Measurements from ENCODE around the gene MRPS34. TPM values are rescaled to one million over a fixed set of nuclear protein-coding genes. Genes with fewer than 3 reads are reported as not detected.

The MRPS34 gene
- total RNA-seq, 1 experiment from 2014 or later, result 109 TPM

DNA sequence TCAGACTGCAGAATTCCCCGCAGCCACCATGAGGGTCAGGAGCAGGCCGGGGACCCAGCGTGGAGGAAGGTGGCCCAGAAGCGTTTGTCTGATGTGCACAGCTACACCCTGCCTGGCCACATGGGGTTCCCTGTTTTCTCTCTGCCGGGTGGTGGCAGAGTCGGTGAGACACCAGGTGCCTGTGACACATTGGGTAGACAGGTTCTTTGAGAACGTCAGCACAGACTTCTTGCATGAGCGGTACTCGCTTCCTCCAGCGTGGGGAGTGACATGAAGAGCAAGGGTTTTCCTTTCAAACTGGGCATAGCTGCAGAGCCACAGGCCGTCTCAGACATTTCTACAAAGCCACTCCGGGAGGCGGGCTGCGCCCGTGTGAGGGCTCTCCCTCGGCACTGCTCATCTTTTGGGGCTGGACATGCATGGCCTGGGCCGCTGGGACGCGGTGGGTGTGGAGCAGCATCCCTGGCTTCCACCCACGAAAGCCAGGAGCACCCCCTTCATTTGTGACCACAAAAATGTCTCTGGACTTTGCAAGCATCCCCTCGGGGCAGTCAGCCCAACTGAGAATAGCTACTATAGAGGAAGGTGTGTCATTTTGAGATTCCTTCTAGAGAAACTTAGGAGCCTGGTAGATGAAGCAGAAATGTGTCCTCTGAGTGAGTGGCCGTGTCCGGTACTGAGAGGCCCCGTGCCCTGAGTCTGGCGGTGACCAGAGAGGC, 27.6 kb downstream of the MRPS34 start:
- H3K27me3 ChIP-seq (replicated peaks; ENCODE audit: control insufficient read depth, insufficient read depth, low read length), result no peaks in the 10 kb centered on the region
- no peaks in the 10 kb centered on the region for H3K4me1 ChIP-seq
- TF ChIP-seq, protein P1, sequence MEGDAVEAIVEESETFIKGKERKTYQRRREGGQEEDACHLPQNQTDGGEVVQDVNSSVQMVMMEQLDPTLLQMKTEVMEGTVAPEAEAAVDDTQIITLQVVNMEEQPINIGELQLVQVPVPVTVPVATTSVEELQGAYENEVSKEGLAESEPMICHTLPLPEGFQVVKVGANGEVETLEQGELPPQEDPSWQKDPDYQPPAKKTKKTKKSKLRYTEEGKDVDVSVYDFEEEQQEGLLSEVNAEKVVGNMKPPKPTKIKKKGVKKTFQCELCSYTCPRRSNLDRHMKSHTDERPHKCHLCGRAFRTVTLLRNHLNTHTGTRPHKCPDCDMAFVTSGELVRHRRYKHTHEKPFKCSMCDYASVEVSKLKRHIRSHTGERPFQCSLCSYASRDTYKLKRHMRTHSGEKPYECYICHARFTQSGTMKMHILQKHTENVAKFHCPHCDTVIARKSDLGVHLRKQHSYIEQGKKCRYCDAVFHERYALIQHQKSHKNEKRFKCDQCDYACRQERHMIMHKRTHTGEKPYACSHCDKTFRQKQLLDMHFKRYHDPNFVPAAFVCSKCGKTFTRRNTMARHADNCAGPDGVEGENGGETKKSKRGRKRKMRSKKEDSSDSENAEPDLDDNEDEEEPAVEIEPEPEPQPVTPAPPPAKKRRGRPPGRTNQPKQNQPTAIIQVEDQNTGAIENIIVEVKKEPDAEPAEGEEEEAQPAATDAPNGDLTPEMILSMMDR (IDR thresholded peaks at IDR 0.05; ENCODE audit: insufficient read depth in 1 of 2, low read depth in 1 of 2, low read length in 1 of 2, severe bottlenecking in 1 of 2, unreplicated experiment in 1 of 2), result no peak
- no peaks in the 10 kb centered on the region for H3K9me3 ChIP-seq
- BruUV-seq (replicated peaks), result no TSS peak
- CTCF ChIA-PET, result no interaction called here
- no peaks in the 10 kb centered on the region for H3K27me3 Mint-ChIP-seq (ENCODE audit: insufficient read depth, unreplicated experiment)
- H3K9me3 Mint-ChIP-seq (ENCODE audit: unreplicated experiment), result no peaks in the 10 kb centered on the region
- H3K36me3 ChIP-seq (ENCODE audit: control insufficient read depth, insufficient read depth, low read length), result no peaks in the 10 kb centered on the region
- no peaks in the 10 kb centered on the region for H3K4me1 Mint-ChIP-seq (ENCODE audit: low read depth, unreplicated experiment)
- no peak overlapping the region for H3K4me3 ChIP-seq (ENCODE audit: low read depth, low read length)
- no peak overlapping the region for H3K27ac Mint-ChIP-seq (ENCODE audit: unreplicated experiment)
- POLR2A ChIA-PET, result no interaction called here
- DNase-seq, result no peak
- intact Hi-C loops (cut with micrococcal nuclease; ENCODE audit: unreplicated experiment), result no loop called here
- peaks cover 19% of the 10 kb centered on the region for H3K36me3 Mint-ChIP-seq (ENCODE audit: insufficient read depth, unreplicated experiment)
- no peak overlapping the region for H3K4me3 Mint-ChIP-seq (ENCODE audit: unreplicated experiment)

DNA sequence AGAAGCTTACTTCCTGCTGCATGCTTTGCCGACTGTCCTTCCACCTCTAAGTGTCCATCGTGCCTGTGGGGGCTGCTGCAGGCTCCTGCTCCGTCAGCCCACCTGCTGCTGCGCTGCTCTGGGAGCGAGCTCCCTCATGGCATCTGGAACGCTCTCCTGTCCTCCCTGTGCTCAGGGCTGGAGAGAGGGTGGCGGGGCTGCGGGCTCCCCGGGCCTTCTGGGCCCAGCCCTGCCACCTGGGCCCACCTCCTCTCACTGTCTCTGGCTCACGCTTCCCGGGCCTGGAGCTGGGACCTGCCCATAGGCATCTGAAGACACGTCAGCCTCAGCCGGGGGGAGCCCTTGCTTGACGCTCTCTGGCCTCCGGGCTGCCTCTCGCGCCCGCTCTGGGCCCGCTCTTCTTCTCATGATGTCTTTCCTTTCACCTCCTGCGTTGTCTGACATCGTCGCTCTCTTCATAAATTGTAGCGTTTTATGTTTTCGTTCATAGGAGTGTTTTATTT, 28.5 kb downstream of the MRPS34 start:
- TF ChIP-seq, protein P1 (IDR thresholded peaks at IDR 0.05; ENCODE audit: insufficient read depth in 1 of 2, low read depth in 1 of 2, low read length in 1 of 2, severe bottlenecking in 1 of 2, unreplicated experiment in 1 of 2), result no peak
- CTCF ChIA-PET, result no interaction called here
- H3K4me1 ChIP-seq, result no peaks in the 10 kb centered on the region
- H3K4me1 Mint-ChIP-seq (ENCODE audit: low read depth, unreplicated experiment), result no peaks in the 10 kb centered on the region
- POLR2A ChIA-PET, result no interaction called here
- no peak overlapping the region for H3K27ac Mint-ChIP-seq (ENCODE audit: unreplicated experiment)
- no TSS peak for BruUV-seq (replicated peaks)
- no peaks in the 10 kb centered on the region for H3K27me3 ChIP-seq (replicated peaks; ENCODE audit: control insufficient read depth, insufficient read depth, low read length)
- H3K27me3 Mint-ChIP-seq (ENCODE audit: insufficient read depth, unreplicated experiment), result no peaks in the 10 kb centered on the region
- no peak for DNase-seq
- H3K9me3 ChIP-seq, result no peaks in the 10 kb centered on the region
- intact Hi-C loops (cut with micrococcal nuclease; ENCODE audit: unreplicated experiment), result no loop called here
- peaks cover 18% of the 10 kb centered on the region for H3K36me3 Mint-ChIP-seq (ENCODE audit: insufficient read depth, unreplicated experiment)
- H3K4me3 ChIP-seq (ENCODE audit: low read depth, low read length), result no peak overlapping the region
- H3K9me3 Mint-ChIP-seq (ENCODE audit: unreplicated experiment), result no peaks in the 10 kb centered on the region
- no peaks in the 10 kb centered on the region for H3K36me3 ChIP-seq (ENCODE audit: control insufficient read depth, insufficient read depth, low read length)
- H3K4me3 Mint-ChIP-seq (ENCODE audit: unreplicated experiment), result no peak overlapping the region

DNA sequence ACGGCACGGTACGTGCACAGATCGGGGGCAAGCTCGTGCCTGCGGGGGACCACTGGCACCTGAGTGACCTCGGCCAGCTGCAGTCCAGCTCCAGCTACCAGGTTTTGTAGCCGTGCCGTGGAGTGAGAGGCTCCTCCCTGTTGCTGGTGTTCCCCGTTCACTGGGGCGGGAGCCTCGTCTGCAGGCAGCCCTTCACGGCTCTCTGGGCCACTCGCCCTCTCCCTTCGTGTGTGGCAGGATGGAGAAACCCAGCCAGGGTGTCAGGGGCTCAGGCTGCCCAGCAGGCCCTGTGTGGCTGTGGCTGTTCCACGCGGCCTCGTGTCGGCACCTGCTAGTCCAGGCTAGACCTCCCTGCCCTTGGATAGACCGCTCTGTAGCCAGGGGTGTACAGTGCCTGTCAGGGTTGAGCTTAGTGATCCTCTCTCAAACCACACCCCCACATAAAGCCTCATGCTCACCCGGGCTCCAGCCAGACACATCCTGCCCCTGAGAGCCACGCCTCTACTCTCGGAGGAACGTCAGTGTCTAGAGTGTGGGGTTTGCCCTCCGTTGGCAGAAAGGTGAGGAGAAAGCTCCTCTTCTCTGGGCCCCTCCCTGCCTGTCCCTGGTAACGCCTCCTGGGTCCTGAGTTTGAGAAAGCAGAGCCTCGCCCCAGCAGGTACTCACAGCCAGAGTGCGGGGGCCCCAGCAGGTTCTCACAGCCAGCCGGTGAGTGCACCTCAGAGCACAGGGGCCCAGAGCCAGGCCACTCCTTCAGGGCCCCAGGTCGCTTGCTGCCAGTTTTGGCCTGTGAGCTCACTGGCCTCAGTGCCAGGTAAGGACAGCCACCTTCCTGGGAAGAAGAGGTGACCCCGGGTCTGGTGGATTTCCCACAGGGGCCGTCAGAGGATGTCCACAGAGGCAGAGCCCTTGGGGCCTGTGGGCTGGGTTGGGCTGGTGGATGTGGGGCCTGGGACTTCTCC, 29.3 kb downstream of the MRPS34 start:
- H3K27ac Mint-ChIP-seq (ENCODE audit: unreplicated experiment), result no peak overlapping the region
- no peaks in the 10 kb centered on the region for H3K4me1 ChIP-seq
- peaks cover 13% of the 10 kb centered on the region for H3K36me3 Mint-ChIP-seq (ENCODE audit: insufficient read depth, unreplicated experiment)
- intact Hi-C loops (cut with micrococcal nuclease; ENCODE audit: unreplicated experiment), result no loop called here
- BruUV-seq (replicated peaks), result no TSS peak
- H3K4me1 Mint-ChIP-seq (ENCODE audit: low read depth, unreplicated experiment), result no peaks in the 10 kb centered on the region
- H3K9me3 ChIP-seq, result no peaks in the 10 kb centered on the region
- ChIA-PET POLR2A (no interaction called here), CTCF (no interaction called here)
- TF ChIP-seq, protein P1 (IDR thresholded peaks at IDR 0.05; ENCODE audit: insufficient read depth in 1 of 2, low read depth in 1 of 2, low read length in 1 of 2, severe bottlenecking in 1 of 2, unreplicated experiment in 1 of 2), result no peak
- H3K4me3 Mint-ChIP-seq (ENCODE audit: unreplicated experiment), result no peak overlapping the region
- no peak for DNase-seq
- no peaks in the 10 kb centered on the region for H3K27me3 Mint-ChIP-seq (ENCODE audit: insufficient read depth, unreplicated experiment)
- no peak overlapping the region for H3K4me3 ChIP-seq (ENCODE audit: low read depth, low read length)
- no peaks in the 10 kb centered on the region for H3K9me3 Mint-ChIP-seq (ENCODE audit: unreplicated experiment)
- H3K27me3 ChIP-seq (replicated peaks; ENCODE audit: control insufficient read depth, insufficient read depth, low read length), result no peaks in the 10 kb centered on the region
- H3K36me3 ChIP-seq (ENCODE audit: control insufficient read depth, insufficient read depth, low read length), result no peaks in the 10 kb centered on the region

Measured in Caco-2 (cell line).